HG03378 (cell line): Measurements from ENCODE around the gene KL.

Experiments used
- ATAC-seq: cut with Tn5 transposase; IDR thresholded peaks from one replicate; pipeline ENCODE4 v1.9.1; 2021; ENCODE audit warnings: mild to moderate bottlenecking, moderate library complexity; ENCODE audit not compliant: unreplicated experiment

KL gene

GRCh38 chr13:33078263-33078662 lies 62.0 kb downstream of the KL start:
- no peak for ATAC-seq

- no peak for ATAC-seq
Observed at GRCh38 chr13:33079960-33080359, 63.7 kb downstream of the KL start.

- ATAC-seq, result no peak
Observed at GRCh38 chr13:33080972-33081590, 64.9 kb downstream of the KL start.

- ATAC-seq, result no peak
Observed at GRCh38 chr13:33081666-33082065, 65.4 kb downstream of the KL start.

GRCh38 chr13:33083054-33083453 lies 66.8 kb downstream of the KL start:
- ATAC-seq, result no peak

- ATAC-seq, result no peak
Observed at GRCh38 chr13:33087091-33087490, 70.9 kb downstream of the KL start.

- ATAC-seq, result no peak
Observed at GRCh38 chr13:33087790-33088189, 71.6 kb downstream of the KL start.

GRCh38 chr13:33089311-33089710 lies 73.1 kb downstream of the KL start:
- ATAC-seq, result no peak

GRCh38 chr13:33090755-33091414 lies 74.7 kb downstream of the KL start:
- ATAC-seq, result no peak

- no peak for ATAC-seq
Observed at GRCh38 chr13:33091415-33091774, 75.2 kb downstream of the KL start.

- no peak for ATAC-seq
Observed at GRCh38 chr13:33092073-33092987, 76.1 kb downstream of the KL start.

- peak; percentile 64 for ATAC-seq
Observed at GRCh38 chr13:33096886-33097605, 80.8 kb downstream of the KL start.

- ATAC-seq, result no peak
Observed at GRCh38 chr13:33099860-33100259, 83.6 kb downstream of the KL start.

GRCh38 chr13:33100886-33101285 lies 84.7 kb downstream of the KL start:
- ATAC-seq, result no peak

- no peak for ATAC-seq
Observed at GRCh38 chr13:33101835-33102234, 85.6 kb downstream of the KL start.

GRCh38 chr13:33103457-33103856 lies 87.2 kb downstream of the KL start:
- no peak for ATAC-seq

- ATAC-seq, result no peak
Observed at GRCh38 chr13:33105387-33106005, 89.3 kb downstream of the KL start.

GRCh38 chr13:33106656-33107360 lies 90.6 kb downstream of the KL start:
- peak; percentile 43 for ATAC-seq

GRCh38 chr13:33107361-33107760 lies 91.1 kb downstream of the KL start:
- ATAC-seq, result no peak

- ATAC-seq, result no peak
Observed at GRCh38 chr13:33108620-33109019, 92.4 kb downstream of the KL start.
